ENCODE data around the gene RGS14. TPM values are rescaled to one million over a fixed set of nuclear protein-coding genes. Genes with fewer than 3 reads are reported as not detected.

Gene RGS14
- total RNA-seq, 2 experiments from 2014 or later: 42.8 to 43.5 TPM

GRCh38 chr5:177382423-177383029, 24.8 kb downstream of the RGS14 start:
- CTCF ChIA-PET: interaction anchor here (1.0 to 13.7 kb wide), 4 partner anchors 11 to 26 kb away, joined by 3 to 132 read pairs (median 4); partner anchors contain the start of gene RGS14
- POLR2A ChIA-PET: interaction anchor here (0.6 kb wide), 1 partner anchor 9 kb away, joined by 5 read pairs; no protein-coding TSS in a partner anchor

- POLR2A ChIA-PET: interaction anchor here (0.6 kb wide), 1 partner anchor 10 kb away, joined by 5 read pairs; no protein-coding TSS in a partner anchor
- CTCF ChIA-PET: interaction anchor here (1.0 to 13.7 kb wide), 5 partner anchors 12 to 72 kb away, joined by 3 to 132 read pairs (median 3); partner anchors contain the start of gene RGS14
These were observed 25.5 kb downstream of the RGS14 start for GRCh38 chr5:177383181-177383580.

GRCh38 chr5:177384134-177384533, 26.4 kb downstream of the RGS14 start, which contains the start of gene SLC34A1:
SLC34A1 (plus strand) TSS chr5:177384434; CDS start chr5:177385742, 1,308 bp downstream.
- ChIA-PET CTCF (interaction anchor here (0.8 to 13.7 kb wide), 5 partner anchors 13 to 92 kb away, joined by 3 to 132 read pairs (median 3); no protein-coding TSS in a partner anchor), POLR2A (no interaction called here)

- POLR2A ChIA-PET: no interaction called here
- CTCF ChIA-PET: interaction anchor here (0.6 to 13.7 kb wide), 5 partner anchors 14 to 116 kb away, joined by 3 to 203 read pairs (median 122); partner anchors contain the start of genes PFN3 and PRR7
These were observed 28.0 kb downstream of the RGS14 start for GRCh38 chr5:177385720-177386119.

DNA sequence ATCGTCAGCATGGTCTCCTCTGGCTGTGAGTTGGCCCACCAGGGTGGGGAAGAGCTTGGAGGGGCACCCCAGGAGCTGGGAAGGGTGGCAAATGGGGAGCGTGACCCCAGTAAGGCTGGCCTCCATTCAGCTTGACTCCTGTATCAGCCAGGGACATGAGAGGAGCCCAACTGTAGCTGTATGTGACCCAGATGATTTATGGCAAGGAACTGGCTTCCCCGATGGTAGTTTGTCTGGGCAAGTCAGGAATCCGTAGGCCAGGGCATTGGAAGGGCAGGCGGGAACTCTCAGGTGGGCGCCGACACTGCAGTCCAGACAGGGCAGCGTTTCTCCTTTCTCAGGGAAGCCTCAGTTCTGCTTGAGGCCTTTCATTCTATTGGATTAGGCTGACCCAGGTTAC, 28.8 kb downstream of the RGS14 start:
- CTCF ChIA-PET: interaction anchor here (1.8 to 13.7 kb wide), 4 partner anchors 15 to 115 kb away, joined by 4 to 203 read pairs (median 127); partner anchors contain the start of genes PFN3 and PRR7
- POLR2A ChIA-PET: interaction anchor here (0.6 kb wide), 1 partner anchor 107 kb away, joined by 3 read pairs; no protein-coding TSS in a partner anchor

GRCh38 chr5:177387405-177387804, 29.7 kb downstream of the RGS14 start:
- POLR2A ChIA-PET: no interaction called here
- CTCF ChIA-PET: interaction anchor here (1.8 to 13.7 kb wide), 4 partner anchors 16 to 114 kb away, joined by 4 to 203 read pairs (median 127); partner anchors contain the start of genes PFN3 and PRR7

GRCh38 chr5:177388521-177389052, 30.9 kb downstream of the RGS14 start:
- CTCF ChIA-PET: interaction anchor here (1.1 to 13.7 kb wide), 12 partner anchors 9 to 109 kb away, joined by 3 to 203 read pairs (median 22); partner anchors contain the start of genes GRK6, PDLIM7, PFN3 and PRR7
- POLR2A ChIA-PET: interaction anchor here (0.5 to 2.5 kb wide), 14 partner anchors 10 to 85 kb away, joined by 3 to 21 read pairs (median 5); partner anchors contain the start of genes LMAN2, PRELID1 and RAB24

GRCh38 chr5:177389241-177390169, 31.8 kb downstream of the RGS14 start:
- POLR2A ChIA-PET: interaction anchor here (0.5 to 2.7 kb wide), 20 partner anchors 11 to 86 kb away, joined by 3 to 21 read pairs (median 5); partner anchors contain the start of genes GRK6, LMAN2, PRELID1 and PRR7
- CTCF ChIA-PET: interaction anchor here (0.8 to 13.7 kb wide), 24 partner anchors 10 to 275 kb away, joined by 3 to 203 read pairs (median 10); partner anchors contain the start of genes GRK6, PDLIM7, PFN3 and PRR7

GRCh38 chr5:177390363-177391300, 32.9 kb downstream of the RGS14 start:
- POLR2A ChIA-PET: interaction anchor here (1.2 to 2.7 kb wide), 7 partner anchors 12 to 64 kb away, joined by 5 to 21 read pairs (median 9); partner anchors contain the start of gene PRR7

GRCh38 chr5:177392765-177393164, 35.0 kb downstream of the RGS14 start:
- CTCF ChIA-PET: interaction anchor here (1.0 to 13.7 kb wide), 5 partner anchors 11 to 60 kb away, joined by 4 to 203 read pairs (median 122); partner anchors contain the start of genes PFN3 and PRR7
- POLR2A ChIA-PET: no interaction called here

More at GRCh38 chr5:177390363-177391300, 32.9 kb downstream of the RGS14 start:
- CTCF ChIA-PET: interaction anchor here (0.6 to 13.7 kb wide), 32 partner anchors 11 to 276 kb away, joined by 3 to 203 read pairs (median 5); partner anchors contain the start of genes F12, GRK6, PDLIM7 and PFN3

GRCh38 chr5:177393206-177393765, 35.6 kb downstream of the RGS14 start:
- ChIA-PET POLR2A (interaction anchor here (0.5 kb wide), 1 partner anchor 70 kb away, joined by 3 read pairs; no protein-coding TSS in a partner anchor), CTCF (interaction anchor here (1.0 to 13.7 kb wide), 4 partner anchors 11 to 59 kb away, joined by 4 to 203 read pairs (median 127); partner anchors contain the start of genes PFN3 and PRR7)

GRCh38 chr5:177393990-177394389, 36.3 kb downstream of the RGS14 start:
- CTCF ChIA-PET: interaction anchor here (1.0 to 13.7 kb wide), 4 partner anchors 10 to 59 kb away, joined by 4 to 203 read pairs (median 127); partner anchors contain the start of genes PFN3 and PRR7
- POLR2A ChIA-PET: interaction anchor here (0.5 to 0.6 kb wide), 2 partner anchors 10 to 69 kb away, joined by 3 read pairs; no protein-coding TSS in a partner anchor

- ChIA-PET POLR2A (no interaction called here), CTCF (interaction anchor here (10.3 kb wide), 1 partner anchor 57 kb away, joined by 203 read pairs; the partner anchor contains the start of gene PRR7)
These were observed 38.4 kb downstream of the RGS14 start for GRCh38 chr5:177396078-177396477.

DNA sequence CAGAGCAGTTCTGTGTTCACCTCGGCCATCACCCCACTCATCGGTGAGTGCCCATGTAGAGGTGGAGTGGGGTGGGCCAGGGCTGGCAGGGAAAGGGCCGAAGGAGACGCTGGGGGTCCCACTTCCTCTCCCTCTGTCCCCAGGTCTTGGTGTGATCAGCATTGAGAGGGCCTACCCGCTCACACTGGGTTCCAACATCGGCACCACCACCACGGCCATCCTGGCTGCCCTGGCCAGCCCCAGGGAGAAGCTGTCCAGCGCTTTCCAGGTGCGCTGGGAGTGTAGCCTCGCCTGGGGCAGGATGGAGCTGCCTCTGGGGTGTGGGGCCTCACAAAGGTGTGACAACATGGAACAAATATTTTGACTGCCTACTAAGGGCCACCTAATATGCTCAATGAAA, 39.1 kb downstream of the RGS14 start:
- CTCF ChIA-PET: interaction anchor here (0.9 kb wide), 1 partner anchor 58 kb away, joined by 3 read pairs; no protein-coding TSS in a partner anchor
- POLR2A ChIA-PET: no interaction called here

GRCh38 chr5:177397875-177398390, 40.2 kb downstream of the RGS14 start:
- POLR2A ChIA-PET: no interaction called here

More at GRCh38 chr5:177397875-177398390, 40.2 kb downstream of the RGS14 start:
- CTCF ChIA-PET: no interaction called here
